Measurements from ENCODE around the gene PLCL1. TPM values are rescaled to one million over a fixed set of nuclear protein-coding genes. Genes with fewer than 3 reads are reported as not detected.
"Not testable (repeated sequence)": the region's sequence is repeated elsewhere in the genome, so short reads cannot be mapped to it uniquely, and the experiment has no call there.

The PLCL1 gene
- total RNA-seq, 1 experiment from 2014 or later, result not detected

- H3K79me2 ChIP-seq (ENCODE audit: low read length), result no peaks in the 10 kb centered on the region
- no peaks in the 10 kb centered on the region for H3K27me3 ChIP-seq (ENCODE audit: low read length)
- no peak overlapping the region for H3K4me3 ChIP-seq (ENCODE audit: low read length)
- H3K4me2 ChIP-seq (ENCODE audit: low read depth, low read length, poor library complexity, severe bottlenecking), result no peak overlapping the region
- H4K20me1 ChIP-seq (ENCODE audit: insufficient read depth, low read depth, low read length), result no peaks in the 10 kb centered on the region
- no peaks in the 10 kb centered on the region for H3K4me1 ChIP-seq (ENCODE audit: low read length)
- no peaks in the 10 kb centered on the region for H3K36me3 ChIP-seq (ENCODE audit: insufficient read depth, low read length)
- DNase-seq, result no peak
- no peak overlapping the region for H2AFZ ChIP-seq (ENCODE audit: low read length)
- no peak overlapping the region for H3K27ac ChIP-seq (ENCODE audit: low read length)
- no peaks in the 10 kb centered on the region for H3K9me3 ChIP-seq (ENCODE audit: low read length)
- H3K9me2 ChIP-seq (replicated peaks; ENCODE audit: insufficient read depth, low read length), result no peaks in the 10 kb centered on the region
- no peak overlapping the region for H3K9ac ChIP-seq (ENCODE audit: low read length)
Observed at GRCh38 chr2:198188982-198189381, 384.6 kb downstream of the PLCL1 start.

GRCh38 chr2:198191651-198192050 lies 387.3 kb downstream of the PLCL1 start:
- Histone ChIP-seq H3K4me2 (ENCODE audit: low read depth, low read length, poor library complexity, severe bottlenecking) (no peak overlapping the region), H3K27me3 (ENCODE audit: low read length) (no peaks in the 10 kb centered on the region), H3K9ac (ENCODE audit: low read length) (no peak overlapping the region), H3K36me3 (ENCODE audit: insufficient read depth, low read length) (no peaks in the 10 kb centered on the region), H3K4me1 (ENCODE audit: low read length) (no peaks in the 10 kb centered on the region), H3K27ac (ENCODE audit: low read length) (no peak overlapping the region), H3K4me3 (ENCODE audit: low read length) (no peak overlapping the region), H3K9me3 (ENCODE audit: low read length) (no peaks in the 10 kb centered on the region), H3K79me2 (ENCODE audit: low read length) (no peaks in the 10 kb centered on the region), H2AFZ (ENCODE audit: low read length) (no peak overlapping the region), H3K9me2 (replicated peaks; ENCODE audit: insufficient read depth, low read length) (no peaks in the 10 kb centered on the region), H4K20me1 (ENCODE audit: insufficient read depth, low read depth, low read length) (no peaks in the 10 kb centered on the region)
- DNase-seq, result no peak

GRCh38 chr2:198196556-198196955 lies 392.2 kb downstream of the PLCL1 start:
- not testable (repeated sequence) for H3K27me3 ChIP-seq (ENCODE audit: low read length); H3K4me3 ChIP-seq (ENCODE audit: low read length); DNase-seq; H2AFZ ChIP-seq (ENCODE audit: low read length); H3K9me2 ChIP-seq (replicated peaks; ENCODE audit: insufficient read depth, low read length); H4K20me1 ChIP-seq (ENCODE audit: insufficient read depth, low read depth, low read length); H3K79me2 ChIP-seq (ENCODE audit: low read length); H3K27ac ChIP-seq (ENCODE audit: low read length); H3K9ac ChIP-seq (ENCODE audit: low read length); H3K36me3 ChIP-seq (ENCODE audit: insufficient read depth, low read length); H3K9me3 ChIP-seq (ENCODE audit: low read length); H3K4me2 ChIP-seq (ENCODE audit: low read depth, low read length, poor library complexity, severe bottlenecking); H3K4me1 ChIP-seq (ENCODE audit: low read length)

Other genes starting within 250 kb of the PLCL1 start
- not detected in 2 replicates for gene RFTN2, start 129.0 kb upstream of the PLCL1 start, total RNA-seq (2014; rRNA removed; shearing (Covaris generic); ENCODE audit: low replicate concordance)
- gene MARS2, start 99.2 kb upstream of the PLCL1 start, total RNA-seq (2014; rRNA removed; shearing (Covaris generic); ENCODE audit: low replicate concordance), result 22.6 and 36.4 TPM in 2 replicates
- gene BOLL, start 19.3 kb upstream of the PLCL1 start, total RNA-seq (2014; rRNA removed; shearing (Covaris generic); ENCODE audit: low replicate concordance), result not detected in 2 replicates